NCI-H187 (cell line): ENCODE data around the gene HSD3B7.

ENCODE experiments used
- DNase-seq, 2 experiments: peaks; one replicate each; lab custom pipeline; 2025; lab: John Stamatoyannopoulos, UW

Gene HSD3B7

GRCh38 chr16:31023627-31024226 lies 38.7 kb downstream of the HSD3B7 start:
- no peak for DNase-seq

GRCh38 chr16:31025339-31025738 lies 40.3 kb downstream of the HSD3B7 start:
- DNase-seq = no peak

- no peak for DNase-seq
These were observed 44.3 kb downstream of the HSD3B7 start for GRCh38 chr16:31029272-31029671.

GRCh38 chr16:31031276-31031675 lies 46.3 kb downstream of the HSD3B7 start:
- DNase-seq = no peak

GRCh38 chr16:31032736-31033708 lies 48.0 kb downstream of the HSD3B7 start, which contains the start of gene STX4:
STX4 (plus strand) TSS chr16:31033558; CDS start chr16:31033806, 248 bp downstream.
- peak; percentile 67 to 87 for DNase-seq

GRCh38 chr16:31033709-31034492 lies 48.9 kb downstream of the HSD3B7 start:
- DNase-seq = peak; percentile 12 to 26

- DNase-seq = no peak
These were observed 51.7 kb downstream of the HSD3B7 start for GRCh38 chr16:31036691-31037090.
